ENCODE results near the gene AOPEP.

The AOPEP gene

GRCh38 chr9:94726495-94727191 lies at the start of gene AOPEP:
TSS of gene AOPEP (plus strand) at chr9:94726699. CDS start at chr9:94759784, 33,085 bp downstream.
- peak; percentile 98 for DNase-seq

GRCh38 chr9:94677929-94678328 lies 48.6 kb upstream of the AOPEP start:
- no peak for DNase-seq

GRCh38 chr9:94679587-94679986 lies 46.9 kb upstream of the AOPEP start:
- DNase-seq: no peak

- DNase-seq: no peak
Observed at GRCh38 chr9:94680020-94680419, 46.5 kb upstream of the AOPEP start.

GRCh38 chr9:94680621-94681020 lies 45.9 kb upstream of the AOPEP start:
- no peak for DNase-seq

- peak; percentile 63 for DNase-seq
Observed at GRCh38 chr9:94681508-94681907, 45.0 kb upstream of the AOPEP start.

- DNase-seq: no peak
Observed at GRCh38 chr9:94685359-94685758, 41.1 kb upstream of the AOPEP start.

- DNase-seq: no peak
Observed at GRCh38 chr9:94687451-94687850, 39.0 kb upstream of the AOPEP start.

- DNase-seq: no peak
Observed at GRCh38 chr9:94690344-94690743, 36.2 kb upstream of the AOPEP start.

- no peak for DNase-seq
Observed at GRCh38 chr9:94692601-94693000, 33.9 kb upstream of the AOPEP start.

- DNase-seq: no peak
Observed at GRCh38 chr9:94693485-94694204, 32.9 kb upstream of the AOPEP start.

GRCh38 chr9:94696545-94696944 lies 30.0 kb upstream of the AOPEP start:
- DNase-seq: no peak

GRCh38 chr9:94697972-94698581 lies 28.4 kb upstream of the AOPEP start:
- no peak for DNase-seq

- no peak for DNase-seq
Observed at GRCh38 chr9:94699715-94700373, 26.7 kb upstream of the AOPEP start.

GRCh38 chr9:94700445-94700844 lies 26.1 kb upstream of the AOPEP start:
- no peak for DNase-seq

GRCh38 chr9:94703488-94704140 lies 22.9 kb upstream of the AOPEP start:
- no peak for DNase-seq

- DNase-seq: no peak
Observed at GRCh38 chr9:94705162-94705702, 21.3 kb upstream of the AOPEP start.

GRCh38 chr9:94706922-94707321 lies 19.6 kb upstream of the AOPEP start:
- no peak for DNase-seq

- DNase-seq: no peak
Observed at GRCh38 chr9:94713436-94714215, 12.9 kb upstream of the AOPEP start.

- no peak for DNase-seq
Observed at GRCh38 chr9:94714494-94714893, 12.0 kb upstream of the AOPEP start.

GRCh38 chr9:94717761-94718160 lies 8.7 kb upstream of the AOPEP start:
- no peak for DNase-seq

- no peak for DNase-seq
Observed at GRCh38 chr9:94718936-94719335, 7.6 kb upstream of the AOPEP start.

All from CD4-positive, alpha-beta T cell treated with Interleukin-12 subunit alpha and Interleukin-12 subunit beta, for 1 hour (primary cell).